ENCODE data around the gene C1QC. TPM values are rescaled to one million over a fixed set of nuclear protein-coding genes. Genes with fewer than 3 reads are reported as not detected.

C1QC gene
- total RNA-seq, 1 experiment from 2014 or later, result not detected

DNA sequence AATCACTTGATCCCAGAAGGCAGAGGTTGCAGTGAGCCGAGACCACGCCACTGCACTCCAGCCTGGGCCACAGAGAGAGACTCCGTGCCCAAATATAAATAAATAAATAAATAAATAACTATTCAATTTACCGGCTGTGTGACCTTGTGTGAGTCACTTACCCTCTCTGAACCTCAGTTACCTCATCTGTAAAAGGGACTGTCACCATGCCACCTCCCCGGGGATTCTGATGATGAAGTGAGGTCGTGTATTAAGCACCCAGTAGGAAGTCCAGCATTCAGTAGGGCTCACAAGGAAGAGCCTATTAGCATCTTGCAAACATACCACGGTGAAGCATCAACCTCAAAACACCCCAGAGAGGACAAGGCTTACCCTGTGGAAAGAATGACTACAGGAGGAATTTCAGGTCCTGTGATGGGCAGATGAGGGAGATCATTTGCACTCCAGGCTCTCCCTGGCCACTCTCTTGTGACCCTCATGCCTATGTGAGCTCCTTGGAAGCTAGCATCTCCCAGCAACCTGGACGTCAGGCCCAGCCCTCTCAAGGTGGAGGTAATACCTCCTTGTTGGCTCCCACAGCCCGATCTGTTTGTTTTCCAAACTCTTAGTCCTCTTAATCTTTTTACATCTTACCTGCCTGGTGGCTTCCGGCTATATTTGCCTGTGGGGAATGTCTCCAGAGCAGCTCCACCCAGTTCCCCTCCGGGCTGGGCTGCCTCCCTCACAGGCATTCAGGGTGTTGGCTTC is 14.6 kb upstream of the C1QC start:
- H3K9me3 Mint-ChIP-seq, result peaks cover 0 to 6% of the 10 kb centered on the region in 2 experiments; a peak in 1 of 5 replicates
- peaks cover 58 to 70% of the 10 kb centered on the region in 2 experiments for H3K4me1 Mint-ChIP-seq
- no peak overlapping the region for H2BK20ac ChIP-seq (ENCODE audit: low read depth, low read length, poor library complexity, severe bottlenecking)
- H3K4ac ChIP-seq (ENCODE audit: low read depth, low read length), result no peak overlapping the region
- no peaks in the 10 kb centered on the region for H3K79me2 ChIP-seq (ENCODE audit: insufficient read depth, low read length)
- TF ChIP-seq, protein P1, sequence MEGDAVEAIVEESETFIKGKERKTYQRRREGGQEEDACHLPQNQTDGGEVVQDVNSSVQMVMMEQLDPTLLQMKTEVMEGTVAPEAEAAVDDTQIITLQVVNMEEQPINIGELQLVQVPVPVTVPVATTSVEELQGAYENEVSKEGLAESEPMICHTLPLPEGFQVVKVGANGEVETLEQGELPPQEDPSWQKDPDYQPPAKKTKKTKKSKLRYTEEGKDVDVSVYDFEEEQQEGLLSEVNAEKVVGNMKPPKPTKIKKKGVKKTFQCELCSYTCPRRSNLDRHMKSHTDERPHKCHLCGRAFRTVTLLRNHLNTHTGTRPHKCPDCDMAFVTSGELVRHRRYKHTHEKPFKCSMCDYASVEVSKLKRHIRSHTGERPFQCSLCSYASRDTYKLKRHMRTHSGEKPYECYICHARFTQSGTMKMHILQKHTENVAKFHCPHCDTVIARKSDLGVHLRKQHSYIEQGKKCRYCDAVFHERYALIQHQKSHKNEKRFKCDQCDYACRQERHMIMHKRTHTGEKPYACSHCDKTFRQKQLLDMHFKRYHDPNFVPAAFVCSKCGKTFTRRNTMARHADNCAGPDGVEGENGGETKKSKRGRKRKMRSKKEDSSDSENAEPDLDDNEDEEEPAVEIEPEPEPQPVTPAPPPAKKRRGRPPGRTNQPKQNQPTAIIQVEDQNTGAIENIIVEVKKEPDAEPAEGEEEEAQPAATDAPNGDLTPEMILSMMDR (conservative IDR thresholded peaks at IDR 0.05), result no peak
- no peak for DNase-seq
- no peak overlapping the region; a peak in 2 of 5 replicates for H3K4me3 Mint-ChIP-seq
- H2BK120ac ChIP-seq (ENCODE audit: low read depth, low read length, poor library complexity, severe bottlenecking), result no peak overlapping the region
- H4K8ac ChIP-seq (replicated peaks; ENCODE audit: insufficient read length, low read depth, low read length), result no peak overlapping the region
- no peaks in the 10 kb centered on the region for H3K36me3 Mint-ChIP-seq (ENCODE audit: insufficient read depth in 1 of 3, low read depth in 3 of 3)
- no peak overlapping the region for H3K14ac ChIP-seq (ENCODE audit: insufficient read depth, low read length)
- H3K27me3 Mint-ChIP-seq (ENCODE audit: low read depth), result peaks cover 7% of the 10 kb centered on the region
- H4K91ac ChIP-seq (ENCODE audit: insufficient read length, low read depth, low read length), result no peak overlapping the region
- no peak overlapping the region for H3T11ph ChIP-seq (ENCODE audit: low read length)
- no peak overlapping the region for H3K27ac ChIP-seq (ENCODE audit: insufficient read length, low read depth, low read length)
- H3K23me2 ChIP-seq (ENCODE audit: insufficient read length, low read depth, low read length, poor library complexity, severe bottlenecking), result no peaks in the 10 kb centered on the region
- H3K27ac Mint-ChIP-seq, result peak overlapping the region in 2 of 3 experiments; percentile 87 to 95; a peak in 3 of 7 replicates
- H3K4me1 ChIP-seq (ENCODE audit: insufficient read depth, low read length), result peaks cover 5% of the 10 kb centered on the region
- H3K23ac ChIP-seq (ENCODE audit: insufficient read length, low read depth, low read length), result no peak overlapping the region
- H2BK5ac ChIP-seq (ENCODE audit: insufficient read length, low read length), result no peak overlapping the region
- no peak overlapping the region for H2AK5ac ChIP-seq (ENCODE audit: insufficient read length, low read length)
- no peak overlapping the region for H2AFZ ChIP-seq (ENCODE audit: low read length)
- H4K5ac ChIP-seq (ENCODE audit: insufficient read length, low read depth, low read length), result no peak overlapping the region
- H3K9me3 ChIP-seq (ENCODE audit: control insufficient read depth, low read depth, low read length), result no peaks in the 10 kb centered on the region
- H3K18ac ChIP-seq (ENCODE audit: insufficient read length, low read depth, low read length), result no peak overlapping the region
- WGBS (ENCODE audit: extremely low coverage, insufficient read length, low lambda C conversion rate), result no CpG with 5 or more reads among the region's 11 CpGs
- no peak overlapping the region for H3K4me2 ChIP-seq (ENCODE audit: insufficient read depth, insufficient read length, low read length)
- no peak overlapping the region for H2BK12ac ChIP-seq (ENCODE audit: insufficient read length, low read depth, low read length)
- H3K27me3 ChIP-seq (ENCODE audit: insufficient read depth, low read length), result no peaks in the 10 kb centered on the region
- no peaks in the 10 kb centered on the region for H3K79me1 ChIP-seq (ENCODE audit: insufficient read depth, low read depth, low read length, poor library complexity, severe bottlenecking)
- H2BK15ac ChIP-seq (ENCODE audit: low read depth, low read length), result no peak overlapping the region
- H4K20me1 ChIP-seq (ENCODE audit: control insufficient read depth, insufficient read depth, insufficient read length), result no peaks in the 10 kb centered on the region
- no peak overlapping the region for H3K9ac ChIP-seq (ENCODE audit: extremely low read depth, insufficient read length, low read length)
- no peak overlapping the region for H3K56ac ChIP-seq (ENCODE audit: insufficient read length, low read depth, low read length)

Measured in H9 (cell line).